ENCODE results near the gene PER2. TPM values are rescaled to one million over a fixed set of nuclear protein-coding genes. Genes with fewer than 3 reads are reported as not detected.

PER2 gene
- total and polyA plus RNA-seq, 2 donors (not counting 3 experiments of a cell fraction or from before 2014, with no cell fraction given) = 0.86 to 3.8 TPM

- dilution Hi-C loops (cut with MboI; ENCODE audit: extremely low pct_ligation_motif_present, low sequenced_read_pairs) (no loop called here), intact Hi-C loops (cut with micrococcal nuclease) (loop anchor here (1.0 to 2.0 kb wide), 2 partner anchors 32 to 57 kb away; partner anchors contain the start of gene PER2)
- peak within 1 kb of the TSS; percentile 28 to 66 (median 63) for H3K4me3 ChIP-seq (replicated peaks in 1 of 3; ENCODE audit: insufficient read depth in 1 of 3, low read depth in 1 of 3, low read length in 3 of 3)
- H2AFZ ChIP-seq (ENCODE audit: low read depth, low read length) = peak within 1 kb of the TSS; percentile 89
- TF ChIP-seq EZH2 (IDR thresholded peaks at IDR 0.05; ENCODE audit: borderline replicate concordance, low read depth, low read length, severe bottlenecking) (peak; percentile 44), POLR2A (IDR thresholded peaks at IDR 0.05; ENCODE audit: low read depth, low read length) (no peak)
- H3K4me2 ChIP-seq (ENCODE audit: insufficient read depth, low read length) = peak within 1 kb of the TSS; percentile 68
- no peaks in the 10 kb centered on the region for H3K36me3 ChIP-seq (ENCODE audit: control insufficient read depth in 2 of 2, extremely low read depth in 1 of 2, insufficient read depth in 2 of 2, low read length in 2 of 2)
- peaks cover 2% of the 10 kb centered on the region for H3K79me2 ChIP-seq (ENCODE audit: control insufficient read depth, insufficient read depth, low read length)
- no peaks in the 10 kb centered on the region for H4K20me1 ChIP-seq (replicated peaks; ENCODE audit: control insufficient read depth, extremely low read depth, insufficient read depth, low read length)
- peak within 1 kb of the TSS; percentile 32 for H3K9ac ChIP-seq (replicated peaks; ENCODE audit: extremely low read depth, insufficient read depth, low read length)
- ChIA-PET CTCF (no interaction called here), POLR2A (no interaction called here)
- peaks cover 2 to 3% of the 10 kb centered on the region in 2 experiments for H3K27me3 ChIP-seq (ENCODE audit: control insufficient read depth in 2 of 2, insufficient read depth in 2 of 2, low read length in 2 of 2)
- H3K9me3 ChIP-seq (replicated peaks; ENCODE audit: control insufficient read depth, insufficient read depth, low read length) = no peaks in the 10 kb centered on the region
- FAIRE-seq (no peak), DNase-seq (ENCODE audit: low read depth, low spot score) (peak; percentile 95)
- no peaks in the 10 kb centered on the region for H3K9me1 ChIP-seq (replicated peaks; ENCODE audit: control insufficient read depth, extremely low read depth, insufficient read depth, low read length)
- no TSS peak for BruUV-seq (replicated peaks)
- H3K4me1 ChIP-seq (ENCODE audit: control insufficient read depth, extremely low read depth, insufficient read depth, low read length) = peaks cover 8% of the 10 kb centered on the region
- H3K27ac ChIP-seq (ENCODE audit: insufficient read depth, low read depth, low read length) = no peak within 1 kb of the TSS
These were observed 31.8 kb upstream of the PER2 start, which contains the start of gene TRAF3IP1 for GRCh38 chr2:238320246-238320647. Gene TRAF3IP1, plus strand, starts transcription at chr2:238320518. Its CDS starts 145 bp downstream, at chr2:238320663.

DNA sequence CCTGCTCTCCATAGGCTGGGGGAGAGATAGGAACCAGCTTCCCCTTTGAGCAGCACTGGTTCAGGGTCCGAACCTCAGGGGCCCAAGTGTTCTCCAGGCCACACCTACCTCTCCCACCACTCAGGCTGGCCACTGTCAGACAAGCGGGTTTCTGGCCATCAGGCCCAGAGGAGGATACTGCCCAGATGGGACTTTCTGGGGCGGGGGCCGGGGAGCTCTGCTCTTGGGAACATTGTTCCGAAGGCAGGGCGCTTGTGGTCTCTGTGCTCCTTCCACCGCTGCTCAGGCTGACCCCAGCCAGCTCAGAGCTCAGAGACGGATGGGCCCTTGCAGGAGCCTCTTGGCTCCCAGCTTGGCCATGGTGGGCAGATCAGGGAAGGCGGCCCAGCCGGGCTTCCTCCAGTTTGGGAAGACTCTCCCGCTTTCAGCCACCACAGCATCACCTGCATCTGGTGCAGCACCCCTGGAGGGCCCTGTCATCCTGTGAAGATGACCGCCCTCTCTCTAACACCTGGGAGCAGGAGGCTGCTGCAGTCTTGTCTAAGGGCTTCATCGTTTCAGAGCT is 26.7 kb upstream of the PER2 start:
- dilution Hi-C loops (cut with MboI; ENCODE audit: extremely low pct_ligation_motif_present, low sequenced_read_pairs) = no loop called here
- no peak overlapping the region for H2AFZ ChIP-seq (ENCODE audit: low read depth, low read length)
- POLR2A ChIA-PET = no interaction called here

More for the DNA sequence above, 26.7 kb upstream of the PER2 start:
- no peak overlapping the region for H3K9ac ChIP-seq (replicated peaks; ENCODE audit: extremely low read depth, insufficient read depth, low read length)
- no peaks in the 10 kb centered on the region for H4K20me1 ChIP-seq (replicated peaks; ENCODE audit: control insufficient read depth, extremely low read depth, insufficient read depth, low read length)
- H3K4me1 ChIP-seq (ENCODE audit: control insufficient read depth, extremely low read depth, insufficient read depth, low read length) = peaks cover 3% of the 10 kb centered on the region
- peaks cover 2 to 3% of the 10 kb centered on the region in 2 experiments for H3K27me3 ChIP-seq (ENCODE audit: control insufficient read depth in 2 of 2, insufficient read depth in 2 of 2, low read length in 2 of 2)
- H3K9me1 ChIP-seq (replicated peaks; ENCODE audit: control insufficient read depth, extremely low read depth, insufficient read depth, low read length) = no peaks in the 10 kb centered on the region
- H3K36me3 ChIP-seq (ENCODE audit: control insufficient read depth in 2 of 2, extremely low read depth in 1 of 2, insufficient read depth in 2 of 2, low read length in 2 of 2) = no peaks in the 10 kb centered on the region
- H3K4me2 ChIP-seq (ENCODE audit: insufficient read depth, low read length) = no peak overlapping the region
- no peaks in the 10 kb centered on the region for H3K79me2 ChIP-seq (ENCODE audit: control insufficient read depth, insufficient read depth, low read length)
- CTCF ChIA-PET = interaction anchor here (1.0 kb wide), 1 partner anchor 470 kb away, joined by 3 read pairs; no protein-coding TSS in a partner anchor
- H3K9me3 ChIP-seq (replicated peaks; ENCODE audit: control insufficient read depth, insufficient read depth, low read length) = no peaks in the 10 kb centered on the region
- no peak overlapping the region for H3K4me3 ChIP-seq (replicated peaks in 1 of 3; ENCODE audit: insufficient read depth in 1 of 3, low read depth in 1 of 3, low read length in 3 of 3)
- BruUV-seq (replicated peaks) = no TSS peak
- no peak overlapping the region for H3K27ac ChIP-seq (ENCODE audit: insufficient read depth, low read depth, low read length)
- intact Hi-C loops (cut with micrococcal nuclease) = no loop called here
- no peak for FAIRE-seq
- TF ChIP-seq MYC (IDR thresholded peaks at IDR 0.05; ENCODE audit: low read depth, low read length) (no peak), POLR2AphosphoS5 (IDR thresholded peaks at IDR 0.05; ENCODE audit: insufficient read depth, low read depth, low read length) (no peak), GATA2 (IDR thresholded peaks at IDR 0.05; ENCODE audit: insufficient read depth, insufficient read length, low read depth, low read length) (no peak), POLR2A (IDR thresholded peaks at IDR 0.05; ENCODE audit: low read depth, low read length) (no peak), JUN (IDR thresholded peaks at IDR 0.05; ENCODE audit: borderline replicate concordance, insufficient read depth, insufficient read length, low read depth) (no peak), FOS (IDR thresholded peaks at IDR 0.05; ENCODE audit: borderline replicate concordance, insufficient read depth, low read length) (no peak), EZH2 (IDR thresholded peaks at IDR 0.05; ENCODE audit: borderline replicate concordance, low read depth, low read length, severe bottlenecking) (no peak)
- TF ChIP-seq, protein P1, sequence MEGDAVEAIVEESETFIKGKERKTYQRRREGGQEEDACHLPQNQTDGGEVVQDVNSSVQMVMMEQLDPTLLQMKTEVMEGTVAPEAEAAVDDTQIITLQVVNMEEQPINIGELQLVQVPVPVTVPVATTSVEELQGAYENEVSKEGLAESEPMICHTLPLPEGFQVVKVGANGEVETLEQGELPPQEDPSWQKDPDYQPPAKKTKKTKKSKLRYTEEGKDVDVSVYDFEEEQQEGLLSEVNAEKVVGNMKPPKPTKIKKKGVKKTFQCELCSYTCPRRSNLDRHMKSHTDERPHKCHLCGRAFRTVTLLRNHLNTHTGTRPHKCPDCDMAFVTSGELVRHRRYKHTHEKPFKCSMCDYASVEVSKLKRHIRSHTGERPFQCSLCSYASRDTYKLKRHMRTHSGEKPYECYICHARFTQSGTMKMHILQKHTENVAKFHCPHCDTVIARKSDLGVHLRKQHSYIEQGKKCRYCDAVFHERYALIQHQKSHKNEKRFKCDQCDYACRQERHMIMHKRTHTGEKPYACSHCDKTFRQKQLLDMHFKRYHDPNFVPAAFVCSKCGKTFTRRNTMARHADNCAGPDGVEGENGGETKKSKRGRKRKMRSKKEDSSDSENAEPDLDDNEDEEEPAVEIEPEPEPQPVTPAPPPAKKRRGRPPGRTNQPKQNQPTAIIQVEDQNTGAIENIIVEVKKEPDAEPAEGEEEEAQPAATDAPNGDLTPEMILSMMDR (IDR thresholded peaks at IDR 0.05; ENCODE audit: extremely low read depth in 1 of 2, insufficient read depth in 1 of 2, low read depth in 1 of 2, low read length in 2 of 2) = no peak
- TF ChIP-seq, protein P2, sequence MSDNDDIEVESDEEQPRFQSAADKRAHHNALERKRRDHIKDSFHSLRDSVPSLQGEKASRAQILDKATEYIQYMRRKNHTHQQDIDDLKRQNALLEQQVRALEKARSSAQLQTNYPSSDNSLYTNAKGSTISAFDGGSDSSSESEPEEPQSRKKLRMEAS (IDR thresholded peaks at IDR 0.05; ENCODE audit: insufficient read depth, insufficient read length) = no peak
- no peak for DNase-seq (ENCODE audit: low read depth, low spot score)
